CD4-positive, alpha-beta T cell treated with Interleukin-4 for 4 hours (primary cell): Measurements from ENCODE around the gene ANKRD28.
"Not testable (repeated sequence)": the region's sequence is repeated elsewhere in the genome, so short reads cannot be mapped to it uniquely, and the experiment has no call there.

Source experiments
- DNase-seq: peaks from one replicate; pipeline ENCODE4 v3.0.0-alpha.2; 2020

Gene ANKRD28

GRCh38 chr3:15800780-15801179 lies 3.0 kb upstream of the ANKRD28 start:
- DNase-seq, result no peak

GRCh38 chr3:15800327-15800726 lies 2.5 kb upstream of the ANKRD28 start:
- no peak for DNase-seq

- no peak for DNase-seq
These were observed 910 bp upstream of the ANKRD28 start for GRCh38 chr3:15798533-15799245.

DNA sequence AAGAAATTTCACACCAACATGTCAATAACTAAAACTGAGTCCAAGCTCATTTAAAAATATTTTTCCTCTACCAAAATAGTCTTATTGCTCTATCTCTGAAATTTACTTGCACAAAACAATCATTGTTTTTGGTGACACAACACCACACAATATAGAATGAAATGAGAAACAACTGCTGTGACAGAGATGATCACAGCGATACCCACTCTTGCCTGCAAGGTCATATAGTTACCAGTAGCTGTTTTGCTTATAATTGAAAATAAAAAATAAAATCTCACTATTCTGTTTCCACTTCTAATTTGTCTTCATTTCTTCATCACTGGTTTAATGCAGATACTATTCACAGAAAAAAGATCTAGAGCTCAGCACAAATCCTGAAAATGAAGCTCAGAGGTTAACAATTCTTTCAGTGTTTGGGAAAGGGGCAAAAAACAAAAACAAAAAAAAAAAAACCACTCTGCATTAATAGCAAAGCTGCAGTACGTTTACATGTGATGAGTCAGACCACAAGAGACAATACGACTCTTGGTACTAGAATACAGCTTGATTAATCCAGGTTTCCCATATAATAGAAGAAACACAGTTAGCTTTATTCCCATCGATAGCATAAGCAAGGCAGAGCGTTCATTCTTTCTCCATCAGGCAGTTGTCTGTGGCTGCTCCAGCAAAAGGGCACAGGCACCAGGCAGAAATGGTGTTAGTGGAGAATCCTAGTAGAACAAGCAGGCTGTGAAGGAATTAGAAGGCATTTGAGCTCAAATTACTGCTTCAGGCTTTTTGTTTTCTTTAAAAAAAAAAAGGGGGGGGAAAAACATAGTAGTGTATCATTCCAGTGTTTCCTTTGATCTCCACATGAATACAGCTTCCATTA lies 773 bp downstream of the ANKRD28 start:
- peak; percentile 42 for DNase-seq

- DNase-seq, result no peak
These were observed 1.4 kb downstream of the ANKRD28 start for GRCh38 chr3:15796331-15796730.

GRCh38 chr3:15795651-15796308 lies 2.0 kb downstream of the ANKRD28 start:
- DNase-seq, result peak; percentile 80

DNA sequence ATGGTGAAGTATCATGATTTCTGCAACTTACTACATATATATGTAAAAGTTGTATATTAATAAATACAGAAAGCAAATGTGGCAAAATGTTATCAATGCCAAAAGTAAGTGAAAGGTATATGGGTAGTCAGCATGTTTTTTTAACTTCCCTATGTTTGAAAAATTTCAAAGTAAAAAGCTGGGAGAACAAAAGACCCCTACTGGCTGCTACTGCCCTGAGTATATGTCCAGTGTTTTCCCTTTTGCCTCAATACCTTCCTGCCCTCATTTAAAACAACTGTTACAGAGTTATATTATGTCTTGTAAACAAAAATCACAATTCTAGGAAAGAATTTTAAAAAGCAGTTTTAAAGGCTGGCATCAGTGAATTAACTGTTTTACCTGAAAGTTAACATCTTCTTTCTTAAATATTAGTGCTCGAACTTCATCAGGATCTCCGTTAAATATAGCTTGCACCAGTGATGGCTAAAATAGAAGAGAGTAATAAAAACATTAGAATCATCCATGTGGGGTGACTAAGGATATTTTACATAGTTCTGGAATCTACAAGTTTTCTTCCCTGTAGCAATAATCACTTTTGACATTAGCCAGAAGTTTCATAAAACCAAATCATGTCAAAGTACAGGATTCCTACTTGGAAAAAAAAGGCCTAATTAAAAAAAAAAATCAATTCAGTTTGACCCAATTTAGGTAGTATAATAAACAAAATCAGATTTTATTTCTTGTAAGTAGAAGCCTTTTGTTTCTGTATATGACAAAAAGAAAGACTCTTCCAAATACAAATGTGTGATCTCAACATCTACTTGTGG lies 2.7 kb downstream of the ANKRD28 start:
- no peak for DNase-seq

- peak; percentile 80 for DNase-seq
These were observed 3.4 kb downstream of the ANKRD28 start for GRCh38 chr3:15794303-15794771.

GRCh38 chr3:15791525-15791924 lies 6.3 kb downstream of the ANKRD28 start:
- DNase-seq, result no peak

DNA sequence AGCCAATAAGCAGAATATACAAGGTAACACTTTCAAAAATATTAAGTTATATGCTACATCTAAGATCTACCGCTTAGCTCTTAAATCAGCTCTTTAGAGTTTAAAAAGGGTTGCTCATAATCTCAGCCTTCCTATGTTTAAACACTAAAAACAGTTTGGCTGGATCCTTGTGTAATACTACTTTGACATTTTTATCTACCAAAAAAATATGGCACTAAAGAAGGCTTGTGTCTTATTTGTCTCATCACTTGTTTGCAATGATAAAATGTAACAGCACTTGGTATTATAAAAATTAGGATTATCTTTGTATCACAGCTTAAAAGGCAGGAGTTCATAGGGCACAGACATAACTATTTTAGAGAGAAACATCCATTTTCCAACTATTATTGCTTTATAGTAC lies 9.8 kb downstream of the ANKRD28 start:
- no peak for DNase-seq

- DNase-seq, result no peak
These were observed 10.3 kb downstream of the ANKRD28 start for GRCh38 chr3:15787526-15787925.

GRCh38 chr3:15783361-15783969 lies 14.3 kb downstream of the ANKRD28 start:
- DNase-seq, result no peak

- DNase-seq, result no peak
These were observed 15.3 kb downstream of the ANKRD28 start for GRCh38 chr3:15782429-15782828.

GRCh38 chr3:15781637-15782402 lies 16.0 kb downstream of the ANKRD28 start:
- no peak for DNase-seq

GRCh38 chr3:15781131-15781530 lies 16.6 kb downstream of the ANKRD28 start:
- DNase-seq, result no peak

DNA sequence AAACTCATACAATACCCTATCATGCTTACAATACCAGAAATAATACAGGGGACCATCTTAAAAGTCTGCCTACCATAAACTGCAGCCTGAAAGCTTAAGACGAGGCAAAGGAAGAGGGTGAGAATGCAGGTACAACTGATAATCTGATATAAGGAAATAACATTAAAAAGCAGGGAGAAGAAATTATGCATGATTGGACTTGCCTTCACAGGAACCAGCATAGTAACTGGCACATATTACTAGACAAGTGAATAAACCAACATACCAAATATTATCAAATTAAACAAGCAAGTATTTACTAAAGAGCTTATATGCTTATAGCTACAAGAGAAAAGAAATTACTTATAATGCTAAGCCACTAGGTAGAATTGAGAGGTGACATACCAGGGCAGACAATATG lies 18.7 kb downstream of the ANKRD28 start:
- DNase-seq, result no peak

- no peak for DNase-seq
These were observed 19.4 kb downstream of the ANKRD28 start for GRCh38 chr3:15778332-15778858.

DNA sequence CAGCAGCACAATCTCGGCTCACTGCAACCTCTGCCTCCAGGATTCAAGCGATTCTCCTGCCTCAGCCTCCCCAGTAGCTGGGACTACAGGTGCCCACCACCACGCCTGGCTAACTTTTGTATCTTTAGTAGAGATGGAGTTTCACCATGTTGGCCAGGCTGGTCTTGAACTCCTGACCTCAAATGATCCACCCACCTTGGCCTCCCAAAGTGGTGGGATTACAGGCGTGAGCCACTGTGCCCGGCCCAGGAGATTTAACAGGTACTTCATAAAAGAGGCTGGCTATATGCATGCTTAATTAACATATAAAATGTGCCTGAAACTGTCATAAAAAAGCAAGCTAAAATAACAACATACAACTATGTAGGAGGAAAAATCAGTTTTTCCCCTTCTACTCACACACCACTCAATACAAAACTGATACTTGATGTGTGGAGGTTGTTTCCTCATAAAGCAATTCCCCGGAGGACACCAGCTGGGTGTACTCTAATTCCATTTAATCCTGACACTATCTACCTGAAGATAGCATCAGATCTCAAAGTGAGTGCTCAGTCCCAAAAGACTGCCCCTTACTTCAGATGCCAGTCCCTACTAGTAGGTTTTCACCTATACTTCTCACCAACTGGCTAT lies 22.7 kb downstream of the ANKRD28 start:
- DNase-seq, result not testable (repeated sequence)

GRCh38 chr3:15771444-15771843 lies 26.3 kb downstream of the ANKRD28 start:
- DNase-seq, result no peak

GRCh38 chr3:15769256-15769915 lies 28.4 kb downstream of the ANKRD28 start:
- no peak for DNase-seq
